Chondrocyte (in vitro differentiated cells): ENCODE results near the gene INMT. TPM values are rescaled to one million over a fixed set of nuclear protein-coding genes. Genes with fewer than 3 reads are reported as not detected.

ENCODE experiments used
- DNase-seq: peaks from one replicate; pipeline ENCODE4 v3.0.0; 2021; ENCODE audit warnings: mixed read lengths, low spot score
- H3K27ac Mint-ChIP-seq: one replicate; pipeline ENCODE4 v1.8.0; 2021; ENCODE audit warnings: mild to moderate bottlenecking, moderate library complexity, mixed read lengths; ENCODE audit not compliant: unreplicated experiment
- H3K27me3 Mint-ChIP-seq: 2 replicates; pipeline ENCODE4 v1.8.0; 2021; ENCODE audit warnings: low read depth, mixed read lengths
- H3K36me3 Mint-ChIP-seq: 2 replicates; pipeline ENCODE4 v1.8.0; 2021; ENCODE audit warnings: low read depth, mixed read lengths
- H3K4me1 Mint-ChIP-seq: 2 replicates; pipeline ENCODE4 v1.8.0; 2021; ENCODE audit warnings: low read depth, mild to moderate bottlenecking, mixed read lengths
- H3K4me3 Mint-ChIP-seq: one replicate; pipeline ENCODE4 v1.8.0; 2021; ENCODE audit warnings: mild to moderate bottlenecking, moderate library complexity, mixed read lengths; ENCODE audit not compliant: unreplicated experiment
- H3K9me3 Mint-ChIP-seq: 2 replicates; pipeline ENCODE4 v1.8.0; 2021; ENCODE audit warnings: low read depth, mixed read lengths
- total RNA-seq: library from RNA; stranded (reverse); gene quantifications from 3 replicates; pipeline ENCODE4 v1.2.1, GENCODE V29; 2021
- TF ChIP-seq, protein P1 (sequence below): fragments of 200-600 bp; sonication (generic); IDR thresholded peaks from 2 replicates; pipeline ENCODE4 v1.5.0; 2021; ENCODE audit warnings: antibody characterized with exemption, mild to moderate bottlenecking, moderate library complexity

INMT gene
- total RNA-seq, 1 donor from 2014 or later, result 73.2 TPM

- TF ChIP-seq, protein P1, sequence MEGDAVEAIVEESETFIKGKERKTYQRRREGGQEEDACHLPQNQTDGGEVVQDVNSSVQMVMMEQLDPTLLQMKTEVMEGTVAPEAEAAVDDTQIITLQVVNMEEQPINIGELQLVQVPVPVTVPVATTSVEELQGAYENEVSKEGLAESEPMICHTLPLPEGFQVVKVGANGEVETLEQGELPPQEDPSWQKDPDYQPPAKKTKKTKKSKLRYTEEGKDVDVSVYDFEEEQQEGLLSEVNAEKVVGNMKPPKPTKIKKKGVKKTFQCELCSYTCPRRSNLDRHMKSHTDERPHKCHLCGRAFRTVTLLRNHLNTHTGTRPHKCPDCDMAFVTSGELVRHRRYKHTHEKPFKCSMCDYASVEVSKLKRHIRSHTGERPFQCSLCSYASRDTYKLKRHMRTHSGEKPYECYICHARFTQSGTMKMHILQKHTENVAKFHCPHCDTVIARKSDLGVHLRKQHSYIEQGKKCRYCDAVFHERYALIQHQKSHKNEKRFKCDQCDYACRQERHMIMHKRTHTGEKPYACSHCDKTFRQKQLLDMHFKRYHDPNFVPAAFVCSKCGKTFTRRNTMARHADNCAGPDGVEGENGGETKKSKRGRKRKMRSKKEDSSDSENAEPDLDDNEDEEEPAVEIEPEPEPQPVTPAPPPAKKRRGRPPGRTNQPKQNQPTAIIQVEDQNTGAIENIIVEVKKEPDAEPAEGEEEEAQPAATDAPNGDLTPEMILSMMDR, result no peak
- DNase-seq, result no peak
- peaks cover 65% of the 10 kb centered on the region for H3K4me1 Mint-ChIP-seq
- no peaks in the 10 kb centered on the region for H3K27me3 Mint-ChIP-seq
- no peak overlapping the region for H3K27ac Mint-ChIP-seq
- no peaks in the 10 kb centered on the region for H3K9me3 Mint-ChIP-seq
- peaks cover 10% of the 10 kb centered on the region for H3K36me3 Mint-ChIP-seq
- no peak overlapping the region for H3K4me3 Mint-ChIP-seq
Observed at GRCh38 chr7:30757342-30757692, 5.4 kb downstream of the INMT start.

GRCh38 chr7:30760514-30761213, 8.7 kb downstream of the INMT start:
- Mint-ChIP-seq H3K4me1 (peaks cover 62% of the 10 kb centered on the region), H3K36me3 (peaks cover 4% of the 10 kb centered on the region), H3K9me3 (peaks cover 2% of the 10 kb centered on the region), H3K27ac (no peak overlapping the region), H3K27me3 (no peaks in the 10 kb centered on the region), H3K4me3 (no peak overlapping the region)
- TF ChIP-seq, protein P1, result no peak
- no peak for DNase-seq

DNA sequence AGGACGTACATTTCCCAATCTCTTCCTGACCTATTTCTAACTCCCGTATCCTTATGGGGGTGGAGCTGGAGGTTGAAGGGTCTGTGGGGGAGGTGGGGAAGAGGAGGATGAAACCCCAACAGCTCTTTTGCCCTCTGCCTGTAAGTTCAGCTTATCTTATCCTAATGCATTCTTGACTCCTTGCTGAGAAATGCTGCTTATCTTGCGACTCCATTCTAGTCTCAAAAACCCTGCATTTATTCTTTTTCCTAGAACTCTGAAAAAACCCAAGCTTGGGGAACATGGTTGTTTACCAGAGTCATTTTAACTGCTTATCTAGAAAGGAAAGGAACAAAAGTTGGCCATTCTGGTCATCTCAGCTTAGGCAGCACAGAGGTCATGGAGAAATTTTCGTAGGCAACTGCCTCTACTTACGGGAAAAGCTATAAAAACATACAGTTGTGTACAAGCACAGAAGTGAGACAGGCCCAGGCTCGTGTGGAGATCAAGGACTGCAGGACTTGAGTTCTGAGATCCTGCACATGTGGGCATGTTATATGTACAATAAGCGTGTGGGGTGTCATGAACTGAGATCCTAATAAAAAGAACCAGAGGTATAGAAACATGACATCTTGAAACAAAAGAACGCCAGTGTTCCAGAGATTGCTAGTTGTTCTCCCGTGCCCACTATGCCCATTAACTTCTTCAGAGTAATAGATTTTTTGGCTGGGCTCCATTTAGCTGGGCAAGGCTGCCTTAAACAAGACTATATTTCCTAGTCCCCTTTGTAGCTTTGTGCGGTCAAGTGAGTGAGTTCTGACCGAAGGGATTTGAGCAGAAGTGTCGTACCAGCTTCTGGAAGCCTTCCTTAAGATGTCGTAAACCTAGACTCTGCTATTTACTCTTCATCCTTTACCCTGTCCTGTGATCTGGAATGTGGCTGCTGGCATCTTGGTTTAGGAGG, 9.6 kb downstream of the INMT start:
- Mint-ChIP-seq H3K27ac (peak overlapping the region; percentile 4), H3K36me3 (peaks cover 2% of the 10 kb centered on the region), H3K4me1 (peaks cover 65% of the 10 kb centered on the region), H3K9me3 (peaks cover 2% of the 10 kb centered on the region), H3K4me3 (no peak overlapping the region), H3K27me3 (no peaks in the 10 kb centered on the region)
- TF ChIP-seq, protein P1, result no peak
- DNase-seq, result no peak

DNA sequence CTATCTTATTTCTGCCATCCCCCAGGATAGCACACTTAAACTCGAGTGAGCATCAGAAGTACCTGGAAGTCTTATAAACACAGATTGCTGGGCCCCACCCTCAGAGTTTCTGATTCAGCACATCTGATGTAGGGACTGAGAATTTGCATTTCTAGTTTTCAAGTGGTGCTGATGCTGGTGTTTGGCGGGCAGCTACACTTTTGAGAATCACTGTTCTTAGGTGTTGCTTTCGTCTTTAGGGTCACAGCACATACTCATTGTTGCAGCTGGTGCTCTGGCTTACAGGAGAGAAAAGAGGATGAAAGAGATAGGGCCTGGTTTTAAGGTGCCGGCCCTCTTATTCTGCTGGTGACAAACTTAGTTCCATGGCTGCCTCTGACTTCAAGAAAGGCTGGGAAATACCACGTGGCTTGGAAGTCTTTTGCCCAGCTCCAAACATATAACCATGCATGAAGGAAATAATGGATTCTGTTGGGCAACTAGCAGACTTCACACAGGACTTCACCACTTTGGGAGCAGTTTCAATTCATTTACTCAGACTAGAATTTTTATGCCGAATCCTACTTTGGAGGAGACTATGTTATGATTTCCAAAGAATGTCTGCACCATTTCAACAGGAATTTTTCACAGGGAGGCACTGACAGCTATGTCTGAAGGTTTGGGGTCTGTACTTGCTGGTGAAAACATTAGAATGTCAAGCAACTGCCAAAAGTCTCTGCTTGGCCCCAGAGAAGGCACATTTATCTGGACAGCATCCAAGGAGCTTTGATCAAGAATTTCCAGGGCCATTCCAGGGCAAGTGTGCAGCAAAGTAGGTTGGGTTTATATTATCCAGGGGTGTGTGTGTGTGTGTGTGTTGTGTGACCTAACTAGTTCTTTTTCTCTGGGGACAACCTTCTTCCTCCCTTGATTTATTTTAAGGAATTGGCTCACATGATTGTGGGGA, 12.4 kb downstream of the INMT start:
- H3K36me3 Mint-ChIP-seq, result no peaks in the 10 kb centered on the region

More for the DNA sequence above, 12.4 kb downstream of the INMT start:
- no peak for DNase-seq
- TF ChIP-seq, protein P1, result no peak
- peak overlapping the region; percentile 80 for H3K27ac Mint-ChIP-seq
- no peaks in the 10 kb centered on the region for H3K27me3 Mint-ChIP-seq
- H3K9me3 Mint-ChIP-seq, result peaks cover 2% of the 10 kb centered on the region
- H3K4me1 Mint-ChIP-seq, result peaks cover 75% of the 10 kb centered on the region
- H3K4me3 Mint-ChIP-seq, result no peak overlapping the region
